GM13977 (cell line): ENCODE measurements around the gene CRACDL.

ENCODE experiments used
- DNase-seq: peaks from one replicate; pipeline ENCODE4 v3.0.0; 2012; ENCODE audit warnings: low spot score
- in situ Hi-C: fragments of 300-500 bp; cut with MboI; formaldehyde crosslinking; loops from one replicate; pipeline ENCODE4 v1.12.0; 2022; ENCODE audit warnings: low sequenced_read_pairs, low pct_unique_long_range_greater_than_20kb, mixed read lengths, inconsistent platforms; ENCODE audit not compliant: unreplicated experiment
- TF ChIP-seq, protein P1 (sequence below): IDR thresholded peaks from 2 replicates; pipeline ENCODE4 v1.5.1; 2012; ENCODE audit warnings: mild to moderate bottlenecking, control low read depth; ENCODE audit not compliant: insufficient read depth; ENCODE audit errors: extremely low read depth, missing control alignments

The CRACDL gene

DNA sequence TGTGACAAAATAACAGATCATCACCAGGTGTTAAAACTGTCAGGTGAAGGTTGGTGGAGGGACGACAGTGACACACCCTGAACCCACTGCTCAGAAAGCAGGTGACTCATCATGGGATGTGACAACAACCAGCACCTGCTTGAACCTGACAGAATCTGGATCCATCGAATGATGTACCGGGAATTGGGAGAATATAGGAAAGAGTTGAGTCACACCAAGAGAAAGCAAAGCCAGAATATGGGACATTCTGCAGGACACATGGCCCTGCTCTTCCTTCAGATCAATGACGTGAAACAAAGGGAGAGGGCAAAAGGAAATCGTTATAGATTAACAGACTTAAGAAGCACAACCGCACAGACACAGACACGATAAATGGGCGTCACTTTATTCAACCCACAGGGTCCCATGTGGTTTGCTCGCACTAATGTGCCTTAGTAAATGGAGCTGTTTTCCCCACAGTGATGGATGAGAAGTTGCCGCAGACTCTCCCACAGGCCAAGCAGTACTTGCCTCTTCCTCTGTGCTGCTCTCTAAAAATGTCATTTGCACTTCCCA, 100.1 kb downstream of the CRACDL start:
- no peak for DNase-seq
- in situ Hi-C loops = loop anchor here (5.0 kb wide), 1 partner anchor 184 kb away; no protein-coding TSS in a partner anchor

GRCh38 chr2:98833917-98834263, 102.1 kb downstream of the CRACDL start:
- TF ChIP-seq, protein P1, sequence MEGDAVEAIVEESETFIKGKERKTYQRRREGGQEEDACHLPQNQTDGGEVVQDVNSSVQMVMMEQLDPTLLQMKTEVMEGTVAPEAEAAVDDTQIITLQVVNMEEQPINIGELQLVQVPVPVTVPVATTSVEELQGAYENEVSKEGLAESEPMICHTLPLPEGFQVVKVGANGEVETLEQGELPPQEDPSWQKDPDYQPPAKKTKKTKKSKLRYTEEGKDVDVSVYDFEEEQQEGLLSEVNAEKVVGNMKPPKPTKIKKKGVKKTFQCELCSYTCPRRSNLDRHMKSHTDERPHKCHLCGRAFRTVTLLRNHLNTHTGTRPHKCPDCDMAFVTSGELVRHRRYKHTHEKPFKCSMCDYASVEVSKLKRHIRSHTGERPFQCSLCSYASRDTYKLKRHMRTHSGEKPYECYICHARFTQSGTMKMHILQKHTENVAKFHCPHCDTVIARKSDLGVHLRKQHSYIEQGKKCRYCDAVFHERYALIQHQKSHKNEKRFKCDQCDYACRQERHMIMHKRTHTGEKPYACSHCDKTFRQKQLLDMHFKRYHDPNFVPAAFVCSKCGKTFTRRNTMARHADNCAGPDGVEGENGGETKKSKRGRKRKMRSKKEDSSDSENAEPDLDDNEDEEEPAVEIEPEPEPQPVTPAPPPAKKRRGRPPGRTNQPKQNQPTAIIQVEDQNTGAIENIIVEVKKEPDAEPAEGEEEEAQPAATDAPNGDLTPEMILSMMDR = no peak

More for the DNA sequence above, 100.1 kb downstream of the CRACDL start:
- TF ChIP-seq, protein P1 = no peak

DNA sequence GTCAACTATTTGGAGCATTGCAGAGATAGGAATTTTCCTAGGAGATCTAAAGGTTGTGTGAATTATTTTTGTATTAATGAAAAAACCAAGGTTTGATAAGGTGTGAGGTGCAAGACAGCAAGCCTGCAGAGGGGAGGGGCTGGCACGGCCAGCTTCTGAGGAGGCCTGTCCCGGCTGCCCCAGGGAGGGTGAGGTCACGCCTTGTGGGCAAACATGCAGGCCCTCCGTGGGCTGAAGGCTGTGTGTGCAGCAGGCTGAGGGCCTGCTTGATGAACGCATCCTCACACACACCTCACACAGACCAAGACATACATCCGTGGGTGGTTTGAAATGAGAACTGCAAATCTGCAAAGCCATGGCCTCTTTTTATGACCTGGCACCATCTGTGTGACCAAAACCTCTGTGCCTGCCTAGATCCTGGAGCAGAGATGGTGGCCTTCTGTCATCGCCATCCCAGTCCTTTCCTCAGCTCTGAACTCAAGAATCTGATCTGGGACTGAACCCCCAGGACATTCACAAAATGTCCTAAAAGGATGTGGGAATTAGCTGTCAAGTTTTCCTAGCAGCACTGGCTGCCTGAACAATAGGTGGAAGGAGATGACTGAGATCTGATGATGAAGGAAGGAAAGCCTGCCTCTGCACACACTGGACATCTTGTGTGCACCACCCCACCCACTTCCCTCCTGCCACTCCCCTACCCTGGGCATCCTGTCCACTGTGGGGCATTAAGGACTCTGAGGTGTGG, 102.7 kb downstream of the CRACDL start:
- in situ Hi-C loops = no loop called here
- DNase-seq = no peak
- TF ChIP-seq, protein P1 = no peak

More at GRCh38 chr2:98833917-98834263, 102.1 kb downstream of the CRACDL start:
- in situ Hi-C loops = no loop called here
- DNase-seq = no peak

- TF ChIP-seq, protein P1 = no peak
- in situ Hi-C loops = no loop called here
- DNase-seq = no peak
Observed at GRCh38 chr2:98832172-98832571, 103.9 kb downstream of the CRACDL start.

GRCh38 chr2:98830571-98831145, 105.4 kb downstream of the CRACDL start:
- TF ChIP-seq, protein P1 = no peak
- in situ Hi-C loops = no loop called here
- no peak for DNase-seq

DNA sequence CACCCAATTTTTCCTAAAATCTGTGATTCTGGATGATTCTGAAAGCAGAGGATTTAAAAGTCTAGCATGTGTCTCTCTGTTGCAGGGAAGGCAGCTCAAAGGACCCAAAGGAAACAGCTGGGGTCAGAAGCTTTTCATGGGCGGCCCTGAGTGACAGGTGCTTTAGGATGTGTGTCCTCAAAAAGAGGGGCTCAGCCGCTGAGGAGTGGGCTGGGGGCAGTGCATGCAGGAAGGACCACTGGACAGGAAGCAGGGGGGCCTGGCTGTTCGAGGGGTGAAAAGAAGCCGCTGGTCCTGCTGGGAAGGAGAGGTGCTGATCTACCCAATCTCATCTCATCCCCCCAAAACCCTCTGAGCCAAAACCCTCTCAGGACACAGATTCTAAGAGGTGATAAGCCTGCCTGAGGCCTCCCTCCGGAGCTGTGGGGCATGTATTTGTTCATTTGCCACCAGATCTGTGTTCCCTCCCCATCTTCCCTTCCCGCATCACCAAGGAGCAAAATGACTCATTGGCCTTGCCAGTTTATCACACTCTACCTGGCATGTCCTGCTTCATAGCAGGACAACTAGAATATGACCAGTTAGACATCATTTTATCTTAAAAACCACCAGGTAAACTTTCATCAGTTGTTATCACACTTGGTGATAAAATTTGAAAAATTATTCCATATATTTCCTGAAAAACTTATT, 106.3 kb downstream of the CRACDL start:
- in situ Hi-C loops = no loop called here
- DNase-seq = no peak

More for the DNA sequence above, 106.3 kb downstream of the CRACDL start:
- TF ChIP-seq, protein P1 = no peak
